ENCODE data around the gene UMOD.
"Not testable (repeated sequence)": the region's sequence is repeated elsewhere in the genome, so short reads cannot be mapped to it uniquely, and the experiment has no call there.

Gene UMOD

GRCh38 chr16:20315764-20316163 lies 36.8 kb downstream of the UMOD start:
- CTCF ChIA-PET: no interaction called here
- POLR2A ChIA-PET (ENCODE audit: low non-redundant PET): no interaction called here
- DNase-seq (ENCODE audit: low spot score): no peak
- H3K27ac ChIP-seq: no peak overlapping the region
- no peak for TF ChIP-seq CTCF (conservative IDR thresholded peaks at IDR 0.05; ENCODE audit: low read depth)

- ChIA-PET CTCF (interaction anchor here (0.7 kb wide), 1 partner anchor 168 kb away, joined by 3 read pairs; no protein-coding TSS in a partner anchor), POLR2A (ENCODE audit: low non-redundant PET) (no interaction called here)
- DNase-seq (ENCODE audit: low spot score): no peak
- no peak overlapping the region for H3K27ac ChIP-seq
- no peak for TF ChIP-seq CTCF (conservative IDR thresholded peaks at IDR 0.05; ENCODE audit: low read depth)
Measured at GRCh38 chr16:20314575-20314974, 37.9 kb downstream of the UMOD start.

GRCh38 chr16:20313741-20314140 lies 38.8 kb downstream of the UMOD start:
- H3K27ac ChIP-seq: no peak overlapping the region
- CTCF ChIA-PET: interaction anchor here (1.3 kb wide), 1 partner anchor 13 kb away, joined by 5 read pairs; no protein-coding TSS in a partner anchor
- no peak for DNase-seq (ENCODE audit: low spot score)
- POLR2A ChIA-PET (ENCODE audit: low non-redundant PET): no interaction called here
- TF ChIP-seq CTCF (conservative IDR thresholded peaks at IDR 0.05; ENCODE audit: low read depth): no peak

- DNase-seq (ENCODE audit: low spot score); CTCF ChIA-PET; H3K27ac ChIP-seq; POLR2A ChIA-PET (ENCODE audit: low non-redundant PET): not testable (repeated sequence)
Measured at GRCh38 chr16:20312536-20313095, 39.9 kb downstream of the UMOD start.

GRCh38 chr16:20311548-20311947 lies 41.0 kb downstream of the UMOD start:
- TF ChIP-seq CTCF (conservative IDR thresholded peaks at IDR 0.05; ENCODE audit: low read depth): no peak
- H3K27ac ChIP-seq: no peak overlapping the region
- no peak for DNase-seq (ENCODE audit: low spot score)
- ChIA-PET POLR2A (ENCODE audit: low non-redundant PET) (no interaction called here), CTCF (no interaction called here)

GRCh38 chr16:20310421-20311395 lies 41.8 kb downstream of the UMOD start:
- no peak for TF ChIP-seq CTCF (conservative IDR thresholded peaks at IDR 0.05; ENCODE audit: low read depth)
- DNase-seq (ENCODE audit: low spot score): no peak
- ChIA-PET POLR2A (ENCODE audit: low non-redundant PET) (no interaction called here), CTCF (no interaction called here)
- no peak overlapping the region for H3K27ac ChIP-seq

- CTCF ChIA-PET: interaction anchor here (1.0 to 1.2 kb wide), 2 partner anchors 9 to 403 kb away, joined by 4 to 5 read pairs; no protein-coding TSS in a partner anchor
- H3K27ac ChIP-seq: no peak overlapping the region
- TF ChIP-seq CTCF (conservative IDR thresholded peaks at IDR 0.05; ENCODE audit: low read depth): no peak
- no peak for DNase-seq (ENCODE audit: low spot score)
- POLR2A ChIA-PET (ENCODE audit: low non-redundant PET): no interaction called here
Measured at GRCh38 chr16:20309786-20310185, 42.7 kb downstream of the UMOD start.
